CD4-positive, alpha-beta T cell treated with Interferon gamma for 1 hour (primary cell): ENCODE data around the gene SLC9B2.

ENCODE experiments used
- DNase-seq: peaks from one replicate; pipeline ENCODE4 v3.0.0-alpha.2; 2020

The SLC9B2 gene, protein sequence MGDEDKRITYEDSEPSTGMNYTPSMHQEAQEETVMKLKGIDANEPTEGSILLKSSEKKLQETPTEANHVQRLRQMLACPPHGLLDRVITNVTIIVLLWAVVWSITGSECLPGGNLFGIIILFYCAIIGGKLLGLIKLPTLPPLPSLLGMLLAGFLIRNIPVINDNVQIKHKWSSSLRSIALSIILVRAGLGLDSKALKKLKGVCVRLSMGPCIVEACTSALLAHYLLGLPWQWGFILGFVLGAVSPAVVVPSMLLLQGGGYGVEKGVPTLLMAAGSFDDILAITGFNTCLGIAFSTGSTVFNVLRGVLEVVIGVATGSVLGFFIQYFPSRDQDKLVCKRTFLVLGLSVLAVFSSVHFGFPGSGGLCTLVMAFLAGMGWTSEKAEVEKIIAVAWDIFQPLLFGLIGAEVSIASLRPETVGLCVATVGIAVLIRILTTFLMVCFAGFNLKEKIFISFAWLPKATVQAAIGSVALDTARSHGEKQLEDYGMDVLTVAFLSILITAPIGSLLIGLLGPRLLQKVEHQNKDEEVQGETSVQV

DNA sequence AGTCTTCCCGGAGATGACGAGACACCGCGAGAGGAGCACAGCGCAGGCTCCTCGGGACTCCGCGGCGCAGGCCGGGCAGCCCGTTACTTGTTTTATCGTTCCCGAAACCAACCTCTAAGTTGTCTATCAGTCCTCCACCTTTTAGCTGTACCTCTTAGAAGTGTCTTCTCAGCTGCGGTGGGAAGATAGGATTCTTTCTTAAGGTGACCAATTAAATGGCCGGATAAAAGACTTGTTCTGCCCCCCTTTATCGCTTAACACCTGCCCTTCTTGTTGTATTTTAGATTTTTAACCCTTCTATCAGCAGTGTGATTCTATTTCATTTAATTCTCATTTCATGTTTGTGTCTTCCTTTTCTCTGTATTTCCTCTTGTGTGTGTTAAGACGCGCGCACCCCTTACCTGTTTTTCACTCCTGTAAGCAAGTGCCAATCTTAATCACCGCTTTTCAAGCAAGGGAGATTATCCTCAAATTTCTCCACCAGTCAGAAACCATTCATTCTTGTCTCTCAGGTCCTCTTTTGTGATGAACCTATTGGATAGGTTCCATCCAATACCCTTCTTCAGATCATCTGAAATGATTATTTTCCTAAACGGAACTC lies at the start of gene SLC9B2:
TSS of gene SLC9B2 (minus strand) at position 15 of the 601 bp plus-strand sequence. CDS start 9,211 bp downstream, outside the sequence.
- no peak for DNase-seq

DNA sequence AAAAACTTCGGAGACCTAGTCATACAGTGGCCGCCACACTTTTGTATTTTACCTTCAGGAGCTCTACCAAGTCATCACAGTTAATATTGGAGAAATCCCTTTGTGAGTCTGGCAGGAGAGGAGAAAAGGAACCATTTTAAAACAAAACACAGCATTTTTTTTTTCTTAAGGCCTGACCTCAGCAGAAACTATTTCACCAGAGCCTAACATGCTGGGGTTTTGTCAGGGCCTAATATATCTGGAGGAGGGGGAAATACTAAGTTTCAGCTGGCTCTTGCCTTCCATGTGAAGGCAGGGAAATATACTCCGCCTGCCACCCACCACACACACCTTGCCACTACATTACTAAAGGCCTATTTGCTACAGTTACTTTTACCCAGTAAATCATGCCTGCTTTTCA lies 49.6 kb upstream of the SLC9B2 start:
- no peak for DNase-seq

DNA sequence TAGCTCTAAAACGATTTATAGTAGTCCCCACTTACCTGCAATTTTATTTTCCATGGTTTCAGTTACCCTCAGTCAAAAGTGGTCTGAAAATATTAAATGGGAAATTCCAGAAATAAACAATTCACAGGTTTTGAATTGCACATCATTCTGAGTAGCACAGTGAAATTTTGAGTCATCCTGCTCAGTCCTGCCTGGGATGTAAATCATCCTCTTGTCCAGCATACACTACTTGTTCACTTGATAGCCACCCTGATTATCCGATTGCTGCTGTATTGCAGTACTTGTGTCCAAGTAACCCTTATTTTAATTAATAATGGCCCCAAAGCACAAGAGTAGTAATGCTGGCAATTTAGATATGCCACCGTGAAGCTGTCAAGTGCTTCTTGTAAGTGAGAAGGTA lies 46.6 kb upstream of the SLC9B2 start:
- DNase-seq: no peak

DNA sequence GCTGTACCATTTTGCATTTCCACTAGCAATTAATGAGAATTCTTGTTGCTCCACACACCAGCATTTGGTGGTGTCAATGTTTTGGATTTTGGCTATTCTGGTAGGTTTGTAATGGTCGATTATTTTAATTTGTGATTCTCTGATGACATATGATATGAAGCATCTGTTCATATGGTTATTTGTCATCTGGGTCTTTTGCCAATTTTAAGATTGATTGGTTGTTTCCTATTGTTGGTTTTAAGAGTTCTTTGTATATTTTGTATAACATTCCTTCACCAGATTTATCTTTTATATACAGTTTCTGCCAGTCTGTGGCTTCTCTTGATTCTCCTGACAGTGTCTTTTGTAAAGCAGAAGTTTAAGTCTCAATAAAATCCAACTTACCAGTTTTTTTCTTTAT lies 41.6 kb upstream of the SLC9B2 start:
- DNase-seq: no peak

DNA sequence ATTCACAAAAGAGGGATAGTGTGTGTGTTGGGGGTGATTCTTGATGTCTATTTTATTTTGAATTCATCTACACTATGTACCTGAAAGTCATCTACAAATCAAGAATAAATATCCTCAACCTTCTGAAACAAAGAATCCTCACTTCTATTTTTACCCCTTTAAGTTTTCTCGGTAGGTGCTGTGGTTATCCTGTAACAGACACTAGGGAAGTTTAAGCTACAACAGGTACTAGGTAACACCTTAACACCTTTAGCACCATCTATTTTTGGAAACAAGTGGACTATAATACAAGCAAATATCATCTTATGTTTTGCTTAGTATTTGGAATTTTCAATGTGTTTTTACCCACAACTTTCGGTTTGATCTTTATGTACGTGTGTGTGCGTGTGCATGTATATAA lies 35.0 kb upstream of the SLC9B2 start:
- DNase-seq: no peak

DNA sequence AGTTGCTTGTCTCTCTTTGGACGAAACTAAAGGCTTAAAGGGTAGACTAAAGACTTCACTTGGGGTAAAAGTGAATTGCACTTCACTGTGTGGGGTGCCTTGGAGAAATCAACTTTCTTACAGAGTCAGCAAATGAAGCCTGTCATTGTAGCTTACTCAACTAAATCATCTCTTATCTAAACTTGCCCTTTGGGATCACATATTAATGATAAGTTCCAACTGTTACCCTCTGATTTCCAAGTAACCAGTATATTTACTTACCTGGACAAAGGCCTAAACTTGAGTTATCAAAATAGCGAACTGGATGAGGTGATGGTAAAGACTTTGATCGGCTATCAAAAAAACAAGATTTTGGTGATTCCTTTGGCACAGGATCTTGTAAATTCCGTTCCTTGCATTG lies 32.0 kb upstream of the SLC9B2 start:
- DNase-seq: no peak

DNA sequence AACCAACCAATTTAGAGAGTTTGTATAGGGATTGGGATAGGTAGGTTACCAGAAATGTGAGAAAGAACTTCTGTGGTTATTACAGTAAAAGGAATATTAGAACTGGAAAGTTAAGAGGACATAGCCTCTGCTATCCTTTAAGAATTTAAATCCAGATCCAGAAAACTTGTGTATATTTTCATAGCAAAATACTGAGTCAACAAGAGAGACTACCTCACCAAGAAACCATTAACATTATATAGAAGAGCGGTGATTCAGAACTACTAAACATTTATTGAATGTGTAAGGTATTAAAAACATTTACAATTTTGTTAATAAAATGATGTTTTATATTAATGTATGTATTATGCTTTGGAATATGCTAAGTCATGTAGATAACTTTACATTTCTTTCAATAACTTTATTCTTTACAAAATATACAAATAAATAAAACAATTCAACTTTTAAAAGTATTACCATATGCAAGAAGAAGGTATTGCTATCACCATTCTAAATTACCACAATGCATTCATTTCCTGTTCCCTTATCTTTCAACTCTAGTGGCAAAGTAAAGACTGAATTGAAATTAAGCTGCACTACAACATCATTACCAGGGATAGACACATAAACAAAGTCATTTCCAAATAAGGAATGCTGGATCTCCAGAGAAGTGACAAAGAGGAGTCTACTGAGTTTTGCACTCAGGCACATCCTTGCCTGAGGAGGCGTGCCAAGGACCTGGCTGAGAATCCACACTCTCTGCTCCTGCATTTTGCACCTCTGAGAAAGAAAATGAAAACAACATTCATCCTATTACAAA lies 29.2 kb upstream of the SLC9B2 start:
- DNase-seq: no peak

DNA sequence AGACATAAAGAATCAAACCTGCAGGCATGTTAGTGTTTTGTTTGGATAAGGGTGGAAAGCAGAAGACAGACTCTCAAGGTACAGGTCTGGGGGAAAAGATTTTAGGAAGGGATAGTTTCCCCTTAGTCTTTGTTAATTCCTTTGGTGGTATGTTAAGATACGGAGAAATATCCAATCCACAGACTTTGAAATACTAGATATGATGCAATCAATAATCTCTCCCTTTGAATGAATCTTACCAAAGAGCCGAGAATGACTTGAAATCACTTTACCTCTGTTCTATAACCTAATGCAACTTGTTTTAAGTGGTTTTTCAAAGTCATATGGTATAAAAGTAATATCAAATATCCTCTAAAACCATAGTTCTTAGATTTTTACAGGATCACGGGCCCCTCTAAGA lies 28.3 kb upstream of the SLC9B2 start:
- no peak for DNase-seq

DNA sequence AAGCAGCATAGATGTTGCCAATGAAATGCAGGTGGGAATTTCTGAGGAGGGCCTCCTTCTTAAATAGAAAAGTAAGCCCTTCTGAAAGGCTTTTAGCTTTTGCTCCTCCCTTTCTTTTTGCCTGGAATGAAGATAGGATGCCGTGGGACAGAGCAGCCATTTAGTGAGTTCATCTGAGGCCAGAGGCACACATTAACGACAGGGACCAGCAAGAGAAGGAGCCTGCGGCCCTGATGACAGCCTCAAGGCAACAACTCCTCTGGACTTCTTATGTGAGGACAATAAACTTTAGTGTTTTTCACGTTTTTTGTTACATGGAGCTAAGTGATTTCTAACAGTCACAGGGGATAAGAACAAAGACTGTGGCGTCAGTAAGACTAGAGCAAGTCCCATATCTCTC lies 24.1 kb upstream of the SLC9B2 start:
- DNase-seq: no peak

DNA sequence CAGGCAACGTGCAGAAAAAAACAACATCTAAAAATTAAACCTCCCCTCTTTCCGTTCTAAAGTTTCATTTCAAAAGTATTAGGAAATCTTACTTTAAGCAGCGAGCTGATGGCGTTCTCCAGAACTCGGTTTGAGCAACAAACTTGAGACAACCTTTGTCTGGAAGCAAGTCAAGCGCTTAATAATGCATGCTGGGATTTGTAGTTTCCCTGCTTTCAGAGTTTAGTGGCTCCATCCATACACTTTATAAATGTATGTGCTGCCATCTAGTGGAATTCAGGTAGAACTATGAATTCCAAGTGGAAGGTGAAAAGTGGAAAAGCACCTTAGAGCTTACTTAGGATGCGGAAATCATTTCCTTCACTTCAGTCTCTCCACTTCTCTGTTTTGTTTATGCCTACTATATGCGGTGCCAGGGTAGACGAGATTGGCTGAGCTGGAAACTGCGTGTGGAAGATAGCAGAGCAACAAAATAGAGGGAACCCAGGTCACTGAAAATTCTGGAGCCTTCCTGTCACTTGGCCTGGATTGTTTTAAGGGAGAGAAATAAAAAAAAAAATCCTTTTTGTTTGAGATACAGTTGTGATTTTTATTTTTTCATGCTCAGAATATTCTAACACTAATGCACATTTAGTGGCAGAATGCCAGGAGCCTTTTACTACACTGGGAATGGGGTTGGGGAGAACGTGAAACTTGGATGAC lies 23.3 kb upstream of the SLC9B2 start, which contains the start of gene BDH2:
TSS of gene BDH2 (minus strand) at position 144 of the 702 bp plus-strand sequence. CDS start 3,580 bp downstream, outside the sequence.
- peak; percentile 53 for DNase-seq

DNA sequence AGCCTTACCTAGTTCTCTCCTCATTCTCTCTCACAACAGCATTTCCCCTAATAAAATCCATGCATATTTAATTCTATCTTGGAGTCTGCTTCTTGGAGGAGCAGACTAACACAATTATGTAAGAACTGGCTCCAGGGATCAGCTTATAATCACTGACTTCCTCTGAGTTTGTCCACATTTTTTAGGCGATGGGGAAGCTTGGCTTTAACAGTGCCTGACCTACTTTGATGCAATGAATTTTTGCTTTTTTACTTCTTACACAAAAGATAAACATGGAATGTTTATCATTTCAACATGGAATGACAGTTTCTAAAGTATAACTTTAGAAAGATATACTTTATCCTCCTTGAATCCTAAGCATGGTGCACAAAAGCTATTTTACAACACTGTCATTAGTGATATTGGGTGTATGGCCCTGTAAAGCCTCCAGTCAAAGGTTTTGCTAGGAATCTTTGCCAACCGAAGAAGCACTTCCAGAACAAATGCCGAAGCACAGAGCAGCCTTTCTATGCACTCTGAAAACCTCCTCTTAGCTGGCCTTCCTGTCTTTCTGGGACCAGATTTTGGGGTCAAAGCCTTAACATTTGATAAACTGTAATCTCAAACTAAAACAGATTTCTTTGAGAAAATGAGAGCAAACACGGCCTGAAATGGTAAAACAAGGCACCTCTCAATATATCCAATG lies 22.3 kb upstream of the SLC9B2 start:
- DNase-seq: no peak

DNA sequence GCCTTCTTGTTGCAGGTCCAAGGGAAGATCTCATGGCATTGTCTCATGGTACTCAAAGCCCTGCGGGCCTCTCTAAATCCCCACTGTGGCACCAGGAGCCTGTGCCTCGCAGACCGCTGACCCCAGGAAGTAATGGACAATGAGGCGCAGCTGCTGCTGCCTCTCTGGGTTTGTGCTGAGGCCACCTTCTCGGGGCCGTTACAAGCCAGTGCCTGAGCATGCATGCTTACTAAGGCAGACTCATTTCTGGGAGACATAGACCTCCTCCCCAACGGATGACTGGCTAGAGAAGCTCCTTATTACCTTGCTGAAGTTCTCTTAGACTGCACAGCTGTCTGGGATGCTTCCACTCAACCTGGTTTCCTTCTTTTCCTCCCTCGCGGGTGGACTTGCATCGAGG lies 21.8 kb upstream of the SLC9B2 start:
- no peak for DNase-seq

DNA sequence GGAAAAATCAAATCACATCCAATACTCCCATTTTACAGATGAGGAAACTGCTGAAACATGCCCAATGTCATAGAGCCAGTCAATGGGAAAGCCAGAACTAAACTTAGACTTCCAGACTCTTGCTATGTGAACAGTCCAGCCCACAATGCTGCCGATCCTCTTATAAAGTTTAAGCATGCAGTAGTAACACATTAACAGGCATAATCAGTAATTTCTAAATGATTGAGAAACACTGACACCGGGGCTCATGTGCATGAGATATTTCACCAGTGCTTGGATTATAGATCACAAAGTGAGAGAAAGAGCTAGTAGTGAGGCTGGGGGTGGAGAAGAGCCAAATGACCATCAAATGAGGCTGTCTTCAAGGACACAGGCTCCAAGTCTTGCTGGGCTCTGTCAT lies 20.6 kb upstream of the SLC9B2 start:
- no peak for DNase-seq

DNA sequence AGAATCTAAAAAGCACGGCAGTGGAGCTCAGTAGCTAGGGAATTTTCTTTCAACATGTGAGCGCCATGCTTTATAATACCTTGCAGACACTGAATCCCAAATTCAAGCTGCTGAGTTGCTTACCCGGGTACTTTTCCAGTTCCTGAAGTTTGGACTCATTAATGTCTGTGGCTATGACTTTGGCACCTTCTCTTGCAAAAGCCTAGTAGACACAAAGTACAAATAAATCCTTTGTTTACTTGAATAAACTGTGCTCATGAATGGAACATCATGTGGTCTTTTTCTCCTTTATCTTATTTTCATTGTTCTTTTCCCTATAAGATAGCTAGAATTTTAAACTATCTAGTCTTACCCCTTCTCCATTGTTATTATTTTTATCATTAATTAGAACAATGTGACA lies 18.5 kb upstream of the SLC9B2 start:
- DNase-seq: no peak

DNA sequence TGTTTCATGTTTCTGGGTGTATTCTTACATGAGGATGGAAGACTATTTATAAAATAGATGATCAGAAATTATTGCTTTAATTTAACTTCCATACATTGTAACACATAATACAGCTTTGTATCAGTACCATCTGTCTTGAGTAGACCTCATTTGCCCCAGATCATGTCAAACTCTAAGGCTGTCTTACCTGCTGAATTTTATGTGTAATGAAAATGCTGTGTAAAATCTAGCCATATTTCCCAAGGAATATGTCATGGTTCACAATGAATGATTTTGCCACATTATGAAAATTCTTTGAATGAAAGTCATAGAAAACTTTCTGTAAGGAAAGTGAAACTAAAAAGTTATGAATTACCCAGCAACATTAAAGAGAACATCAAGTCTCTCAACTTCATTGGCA lies 15.7 kb upstream of the SLC9B2 start:
- DNase-seq: no peak

DNA sequence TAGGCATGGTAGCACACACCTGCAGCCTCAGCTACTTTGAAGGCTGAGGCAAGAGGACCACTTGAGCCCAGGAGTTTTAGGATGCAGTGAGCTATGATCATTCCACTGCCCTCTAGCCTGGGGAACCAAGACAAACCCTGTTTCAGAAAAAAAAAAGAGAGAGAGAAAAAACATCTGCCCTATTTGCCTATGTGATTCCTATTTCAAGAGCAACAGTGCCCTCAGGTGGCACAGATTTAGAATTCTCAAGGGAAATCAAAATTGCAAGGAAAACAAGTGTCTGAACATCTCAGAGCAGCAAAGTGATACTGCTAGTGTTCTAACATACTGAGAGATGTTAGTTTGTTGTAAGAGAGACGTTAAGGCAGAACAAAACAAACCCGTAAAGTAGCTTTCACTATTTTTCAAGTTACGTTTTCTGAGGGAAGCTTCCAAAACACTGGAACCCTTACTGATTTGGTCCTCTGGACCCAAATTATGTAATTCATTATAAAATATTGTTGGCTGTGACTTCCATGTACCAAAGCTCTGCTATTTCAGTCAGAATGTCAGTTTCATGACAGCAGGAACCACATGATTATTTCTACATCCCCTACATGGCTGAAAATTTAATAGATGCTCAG lies 15.2 kb upstream of the SLC9B2 start:
- peak; percentile 17 for DNase-seq

DNA sequence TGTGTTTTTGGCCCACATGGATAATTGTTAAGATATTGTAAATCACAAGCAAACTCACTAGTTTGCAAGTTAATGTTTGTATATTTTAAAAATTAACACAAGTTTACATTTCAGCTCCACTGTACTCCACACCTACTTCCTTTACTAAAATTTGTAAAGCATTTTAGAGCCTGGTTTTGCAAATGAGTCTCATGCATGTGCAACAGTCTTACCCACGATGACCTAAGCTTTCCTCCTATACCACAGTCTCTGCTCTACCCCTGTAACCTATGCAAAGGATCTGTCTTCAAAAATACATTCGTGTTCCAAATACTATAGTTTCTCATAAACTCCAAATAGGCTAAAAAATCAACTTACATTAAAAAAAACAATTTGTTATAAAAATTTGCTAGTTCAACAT lies 12.9 kb upstream of the SLC9B2 start:
- DNase-seq: no peak

DNA sequence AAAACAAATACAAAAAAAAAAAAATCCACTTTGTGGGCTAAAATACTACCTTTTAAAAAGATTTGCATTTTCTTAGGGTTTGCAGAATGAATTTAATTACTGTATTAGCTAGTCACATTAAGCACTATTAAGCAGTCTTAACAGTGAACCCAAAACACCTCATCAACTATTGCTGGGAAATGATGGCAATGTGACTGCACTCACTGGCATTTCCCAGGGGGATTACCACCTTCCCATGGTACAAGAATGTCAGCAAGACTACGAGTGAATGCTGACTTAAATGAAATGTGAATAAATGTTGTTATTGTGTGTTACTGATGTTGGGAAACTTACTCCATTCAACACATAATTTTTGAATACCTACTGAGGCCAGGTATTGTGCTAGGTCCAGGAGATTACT lies 10.0 kb upstream of the SLC9B2 start:
- DNase-seq: no peak

DNA sequence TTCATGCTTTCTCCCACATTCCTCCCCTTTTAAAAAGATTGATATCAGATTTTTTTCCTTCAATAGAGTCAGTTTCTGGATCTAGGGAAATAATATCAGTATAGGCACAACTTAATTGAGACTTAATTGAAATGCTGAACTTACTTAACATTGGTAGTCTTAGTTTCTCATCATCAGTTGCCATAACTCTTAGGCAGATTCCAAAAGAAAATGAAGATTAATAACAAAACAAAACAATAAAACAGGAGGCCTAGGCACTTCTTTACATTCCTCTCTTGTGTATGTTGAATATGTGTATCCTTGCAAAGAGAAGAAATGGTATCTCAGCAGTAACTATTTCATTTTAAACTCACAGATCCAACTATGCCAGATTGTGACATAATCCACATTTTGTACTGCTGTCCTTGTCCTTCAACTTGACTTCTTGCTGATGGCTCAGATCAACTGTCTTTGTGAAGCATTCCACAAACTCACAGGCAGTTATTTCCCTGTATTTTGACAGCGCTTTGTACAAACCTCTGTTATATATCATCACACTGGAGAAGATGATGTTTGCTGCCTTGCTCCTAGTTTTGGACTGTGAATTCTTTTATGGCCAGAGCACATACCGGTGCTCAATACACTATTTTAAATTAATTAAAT lies 9.1 kb upstream of the SLC9B2 start:
- no peak for DNase-seq

DNA sequence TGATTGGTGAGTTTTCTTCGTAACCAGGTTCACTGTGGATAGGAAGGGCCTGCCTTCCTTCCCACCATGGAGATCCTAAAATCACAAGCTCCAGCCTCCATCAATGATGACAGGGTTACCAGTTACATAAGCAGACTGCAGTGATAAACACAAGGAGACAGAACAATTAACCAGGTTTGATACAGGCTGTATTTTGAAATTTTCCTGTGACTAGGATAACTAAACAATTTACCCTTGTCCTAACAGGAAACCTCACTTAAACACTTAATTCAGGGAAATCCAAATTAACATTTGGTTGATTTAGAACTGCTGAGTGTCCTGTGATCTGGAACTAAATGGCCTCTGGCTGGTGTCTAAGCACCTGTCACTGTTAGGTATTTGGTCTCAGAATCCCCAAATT lies 3.1 kb upstream of the SLC9B2 start:
- DNase-seq: no peak
